Mesenchymal stem cell (in vitro differentiated cells and primary cell): ENCODE data around the gene SLK.

ENCODE experiments used
- DNase-seq: peaks from one replicate; pipeline ENCODE4 v3.0.0-alpha.2; 2013
- H2AFZ ChIP-seq: one replicate; pipeline ENCODE4 v1.6.1; 2013; ENCODE audit warnings: low read depth, mild to moderate bottlenecking, control low read depth, inconsistent platforms, low read length, moderate library complexity
- H2AK5ac ChIP-seq: 2 replicates; pipeline ENCODE4 v1.6.1; 2013; ENCODE audit warnings: low read length, moderate library complexity, mild to moderate bottlenecking, inconsistent platforms; ENCODE audit not compliant: severe bottlenecking
- H2BK120ac ChIP-seq: one replicate; pipeline ENCODE4 v1.6.1; 2013; ENCODE audit warnings: low read depth, mild to moderate bottlenecking, inconsistent platforms, low read length, moderate library complexity
- H2BK12ac ChIP-seq, 2 experiments: one replicate each; pipeline ENCODE4 v1.6.1; 2013; ENCODE audit warnings: inconsistent platforms in 2 of 2, low read length in 2 of 2, mild to moderate bottlenecking in 2 of 2, moderate library complexity in 2 of 2, control low read depth in 1 of 2
- H2BK15ac ChIP-seq: one replicate; pipeline ENCODE4 v1.6.1; 2013; ENCODE audit warnings: mild to moderate bottlenecking, low read depth, inconsistent platforms; ENCODE audit not compliant: poor library complexity, severe bottlenecking
- H2BK5ac ChIP-seq: 2 replicates; pipeline ENCODE4 v1.6.1; 2013; ENCODE audit warnings: low read depth, mild to moderate bottlenecking, low read length, control low read depth, inconsistent platforms; ENCODE audit not compliant: poor library complexity, severe bottlenecking
- H3K14ac ChIP-seq, 2 experiments: one replicate each; pipeline ENCODE4 v1.6.1; 2013; ENCODE audit warnings: inconsistent platforms in 2 of 2, low read length in 2 of 2, control low read depth in 1 of 2, mild to moderate bottlenecking in 1 of 2, moderate library complexity in 1 of 2
- H3K18ac ChIP-seq, 2 experiments: one replicate each; pipeline ENCODE4 v1.6.1; 2013; ENCODE audit warnings: inconsistent platforms in 2 of 2, low read length in 2 of 2, control low read depth in 1 of 2, low read depth in 1 of 2, mild to moderate bottlenecking in 1 of 2
- H3K23ac ChIP-seq, 2 experiments: one replicate each; pipeline ENCODE4 v1.6.1; 2013; ENCODE audit warnings: inconsistent platforms in 2 of 2, low read length in 2 of 2, mild to moderate bottlenecking in 2 of 2, moderate library complexity in 2 of 2, control low read depth in 1 of 2
- H3K27ac ChIP-seq: 2 replicates; pipeline ENCODE4 v1.5.1; 2013; ENCODE audit warnings: mild to moderate bottlenecking, moderate library complexity, low read length, control low read depth, inconsistent platforms; ENCODE audit not compliant: poor library complexity, severe bottlenecking
- H3K27me3 ChIP-seq, 2 experiments: 2 replicates each; pipeline versions ENCODE4 v1.6.1 to v1.7.0; 2013; ENCODE audit warnings: low read length in 2 of 2, mild to moderate bottlenecking in 2 of 2, moderate library complexity in 2 of 2, control low read depth in 1 of 2, inconsistent platforms in 1 of 2; ENCODE audit not compliant: control insufficient read depth in 1 of 2, insufficient read depth in 1 of 2
- H3K36me3 ChIP-seq, 2 experiments: 2 replicates each; pipeline versions ENCODE4 v1.6.1 to v1.7.0; 2013; ENCODE audit warnings: low read length in 2 of 2, control low read depth in 1 of 2, inconsistent platforms in 1 of 2, low read depth in 1 of 2, mild to moderate bottlenecking in 1 of 2; ENCODE audit not compliant: insufficient read depth in 2 of 2, control insufficient read depth in 1 of 2
- H3K4ac ChIP-seq, 2 experiments: one replicate each; pipeline ENCODE4 v1.6.1; 2013; ENCODE audit warnings: inconsistent platforms in 2 of 2, low read length in 2 of 2, mild to moderate bottlenecking in 2 of 2, moderate library complexity in 2 of 2, control low read depth in 1 of 2, low read depth in 1 of 2
- H3K4me1 ChIP-seq: 2 replicates; pipeline ENCODE4 v1.6.1; 2013; ENCODE audit warnings: low read depth, low read length, control low read depth; ENCODE audit not compliant: control insufficient read depth, insufficient read depth
- H3K4me2 ChIP-seq: 2 replicates; pipeline ENCODE4 v1.6.1; 2013; ENCODE audit warnings: low read length, mild to moderate bottlenecking, inconsistent platforms; ENCODE audit not compliant: poor library complexity, severe bottlenecking
- H3K4me3 ChIP-seq, 2 experiments: 2 replicates each; pipeline versions ENCODE4 v1.5.1 to v1.7.0; 2013; ENCODE audit warnings: low read length in 2 of 2, mild to moderate bottlenecking in 2 of 2, control low read depth in 1 of 2, low read depth in 1 of 2; ENCODE audit not compliant: insufficient read depth in 1 of 2
- H3K79me1 ChIP-seq: replicated peaks from 2 replicates; pipeline ENCODE4 v1.6.1; 2013; ENCODE audit warnings: mild to moderate bottlenecking, control low read depth, low read length, inconsistent platforms; ENCODE audit not compliant: poor library complexity, severe bottlenecking
- H3K9ac ChIP-seq: 2 replicates; pipeline ENCODE4 v1.7.0; 2013; ENCODE audit warnings: mild to moderate bottlenecking, low read length, moderate library complexity
- H3K9me3 ChIP-seq: 2 replicates; pipeline ENCODE4 v1.7.0; 2013; ENCODE audit warnings: mild to moderate bottlenecking, low read length; ENCODE audit not compliant: control insufficient read depth
- H4K8ac ChIP-seq: one replicate; pipeline ENCODE4 v1.6.1; 2013; ENCODE audit warnings: inconsistent platforms, mild to moderate bottlenecking, low read length, moderate library complexity
- H4K91ac ChIP-seq: one replicate; pipeline ENCODE4 v1.6.1; 2013; ENCODE audit warnings: mild to moderate bottlenecking, low read length, inconsistent platforms
- WGBS: methylation state at CpG from one replicate; pipeline ENCODE4 v1.1.7; 2013; ENCODE audit warnings: mixed read lengths; 5-methylcytosine and 5-hydroxymethylcytosine counted together

The SLK gene

DNA sequence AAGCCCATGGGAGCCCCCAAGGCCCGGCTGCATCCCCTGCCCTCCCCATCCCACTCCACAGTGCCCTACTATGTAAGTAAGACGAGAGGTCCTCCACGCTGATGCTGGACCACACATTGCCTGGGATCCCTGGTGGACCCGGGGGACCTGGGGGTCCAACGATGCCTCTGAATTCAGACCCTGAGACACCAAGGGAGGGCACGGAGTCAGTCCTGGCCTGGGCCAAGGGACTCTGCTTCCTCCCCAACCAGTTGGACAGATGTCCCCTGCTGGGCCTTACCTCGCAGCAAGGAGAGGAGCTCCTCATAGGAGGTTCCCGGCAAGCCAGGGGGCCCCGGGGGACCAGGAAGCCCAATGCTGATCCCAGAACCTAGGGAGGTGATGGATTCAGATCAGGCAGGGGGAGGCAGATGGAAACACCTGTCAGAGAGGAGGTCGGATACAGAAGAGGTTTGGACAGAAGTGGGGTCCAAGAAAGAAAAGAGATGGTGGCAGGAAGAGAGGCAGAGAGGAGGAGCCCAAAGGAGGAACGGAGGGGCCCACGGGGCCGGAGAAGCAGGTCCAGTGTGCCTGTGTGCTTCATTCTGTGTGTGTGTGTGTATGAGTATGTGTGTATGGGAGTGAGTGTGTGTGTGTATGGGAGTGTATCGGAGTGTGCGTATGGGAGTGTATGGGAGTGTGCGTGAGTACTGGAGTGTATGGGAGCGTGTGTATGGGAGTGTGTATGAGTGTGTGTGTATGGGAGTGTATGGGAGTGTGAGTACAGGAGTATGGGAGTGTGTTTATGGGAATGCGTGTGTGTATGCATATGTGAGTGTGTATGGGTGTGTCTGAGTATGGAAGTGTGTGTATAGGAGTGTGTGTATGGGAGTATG, 68.5 kb downstream of the SLK start:
- Histone ChIP-seq H3K36me3 (peaks cover 29 to 37% of the 10 kb centered on the region in 2 experiments), H4K91ac (no peak overlapping the region), H4K8ac (no peak overlapping the region), H3K4me2 (no peak overlapping the region), H2BK120ac (no peak overlapping the region), H3K79me1 (peaks cover 9% of the 10 kb centered on the region), H3K4me3 (no peak overlapping the region), H3K27me3 (no peaks in the 10 kb centered on the region), H3K9me3 (no peaks in the 10 kb centered on the region), H3K9ac (no peak overlapping the region), H3K4me1 (peaks cover 3% of the 10 kb centered on the region), H2BK15ac (no peak overlapping the region), H3K14ac (no peak overlapping the region), H2AK5ac (no peak overlapping the region), H3K23ac (no peak overlapping the region), H2AFZ (no peak overlapping the region), H2BK12ac (no peak overlapping the region), H2BK5ac (no peak overlapping the region), H3K18ac (no peak overlapping the region), H3K27ac (no peak overlapping the region), H3K4ac (no peak overlapping the region)
- WGBS: 92% methylated on average over 18 of the region's 18 CpGs
- DNase-seq: no peak

GRCh38 chr10:104036069-104036384, 69.1 kb downstream of the SLK start:
- Histone ChIP-seq H4K91ac (no peak overlapping the region), H3K9ac (no peak overlapping the region), H3K14ac (no peak overlapping the region), H4K8ac (no peak overlapping the region), H3K23ac (no peak overlapping the region), H2BK5ac (no peak overlapping the region), H2AK5ac (no peak overlapping the region), H3K79me1 (peaks cover 9% of the 10 kb centered on the region), H3K36me3 (peaks cover 29 to 31% of the 10 kb centered on the region in 2 experiments), H3K18ac (no peak overlapping the region), H2BK120ac (no peak overlapping the region), H2BK12ac (no peak overlapping the region), H3K27ac (no peak overlapping the region), H2BK15ac (no peak overlapping the region), H3K9me3 (no peaks in the 10 kb centered on the region), H3K4me3 (no peak overlapping the region), H3K4ac (no peak overlapping the region), H3K4me2 (no peak overlapping the region), H2AFZ (no peak overlapping the region), H3K4me1 (peaks cover 3% of the 10 kb centered on the region), H3K27me3 (no peaks in the 10 kb centered on the region)
- 90% methylated on average over 2 of the region's 3 CpGs for WGBS
- no peak for DNase-seq

- H3K9me3 ChIP-seq: no peaks in the 10 kb centered on the region
- H2AFZ ChIP-seq: no peak overlapping the region
- no peak overlapping the region for H2BK12ac ChIP-seq
- no peak overlapping the region for H3K23ac ChIP-seq
- peaks cover 24 to 29% of the 10 kb centered on the region in 2 experiments for H3K36me3 ChIP-seq
- no peak overlapping the region for H2BK5ac ChIP-seq
- WGBS: 86% methylated on average over 21 of the region's 21 CpGs
- H3K4me1 ChIP-seq: peaks cover 3% of the 10 kb centered on the region
- no peak overlapping the region for H3K4me3 ChIP-seq
- H2AK5ac ChIP-seq: no peak overlapping the region
- H3K79me1 ChIP-seq: peaks cover 9% of the 10 kb centered on the region
- no peak overlapping the region for H3K18ac ChIP-seq
- H2BK15ac ChIP-seq: no peak overlapping the region
- H4K8ac ChIP-seq: no peak overlapping the region
- H3K4me2 ChIP-seq: no peak overlapping the region
- H4K91ac ChIP-seq: no peak overlapping the region
- H3K27ac ChIP-seq: no peak overlapping the region
- H3K14ac ChIP-seq: no peak overlapping the region
- no peak overlapping the region for H3K4ac ChIP-seq
- no peak overlapping the region for H3K9ac ChIP-seq
- no peaks in the 10 kb centered on the region for H3K27me3 ChIP-seq
- no peak overlapping the region for H2BK120ac ChIP-seq
- DNase-seq: no peak
These were observed 69.7 kb downstream of the SLK start for GRCh38 chr10:104036518-104037260.

DNA sequence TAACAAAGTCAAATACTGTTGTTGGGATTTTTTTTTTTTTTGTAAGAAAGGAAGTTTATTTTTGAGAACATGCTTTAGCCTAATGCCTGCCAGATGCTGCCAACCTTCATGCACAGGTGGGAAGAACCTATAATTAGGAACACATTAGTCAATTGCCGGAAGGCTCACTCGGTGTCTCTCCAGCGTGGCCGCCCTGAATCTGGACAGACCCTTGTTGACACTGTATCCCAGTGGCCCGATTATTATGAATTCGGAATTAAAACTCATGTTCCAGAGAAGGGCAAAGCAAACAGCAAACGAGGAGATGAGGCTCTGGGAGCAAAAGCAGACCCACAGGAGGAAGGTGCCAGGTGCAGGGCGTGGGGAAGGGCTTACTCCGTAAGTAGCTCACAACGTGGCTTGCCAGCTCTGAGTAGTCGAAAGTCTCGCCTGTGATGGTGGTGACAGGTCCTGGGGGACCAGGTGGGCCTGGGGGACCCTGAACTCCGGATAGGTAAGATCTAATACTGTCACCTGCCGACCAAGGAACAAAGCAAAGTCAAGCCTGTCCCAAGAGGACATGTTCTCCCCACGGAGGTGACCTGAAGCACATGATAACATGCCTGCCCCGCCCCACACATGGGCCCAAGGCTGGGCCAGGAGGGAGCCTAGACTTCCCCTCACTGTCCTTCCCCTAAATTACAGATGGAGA, 70.5 kb downstream of the SLK start:
- Histone ChIP-seq H3K4me2 (no peak overlapping the region), H2BK15ac (no peak overlapping the region), H3K79me1 (peaks cover 4% of the 10 kb centered on the region), H3K36me3 (peaks cover 17 to 26% of the 10 kb centered on the region in 2 experiments), H2AFZ (no peak overlapping the region), H4K91ac (no peak overlapping the region), H3K14ac (no peak overlapping the region), H4K8ac (no peak overlapping the region), H2BK120ac (no peak overlapping the region), H3K27ac (no peak overlapping the region), H3K4me3 (no peak overlapping the region), H3K4ac (no peak overlapping the region), H3K9ac (no peak overlapping the region), H3K18ac (no peak overlapping the region), H3K4me1 (peaks cover 3% of the 10 kb centered on the region), H2AK5ac (no peak overlapping the region), H2BK5ac (no peak overlapping the region), H3K27me3 (no peaks in the 10 kb centered on the region), H3K9me3 (no peaks in the 10 kb centered on the region), H2BK12ac (no peak overlapping the region), H3K23ac (no peak overlapping the region)
- 91% methylated on average over 15 of the region's 16 CpGs for WGBS
- DNase-seq: no peak
